Body of pancreas (tissue), 4 donors: Measurements from ENCODE around the gene SPATS2L. TPM values are rescaled to one million over a fixed set of nuclear protein-coding genes. Genes with fewer than 3 reads are reported as not detected.
A peak's percentile ranks its signal among the peaks of the same experiment; 100 is the strongest.

Experiments used
- ATAC-seq: fragments of 150-250 bp; one replicate; pipeline ENCODE4 v1.9.1; 2016
- DNase-seq, 4 donors: peaks; one replicate each; pipeline ENCODE4 v3.0.0-alpha.2; 2019
- H3K27ac ChIP-seq, 4 donors: fragments of 200-600 bp; sonication (generic); 1 replicate in 3 of 4; 2 replicates in 1 of 4; pipeline versions ENCODE4 v1.5.1 to v1.6.1; 2016 to 2019; ENCODE audit warnings: mild to moderate bottlenecking in 1 of 4, mixed read lengths in 1 of 4, moderate library complexity in 1 of 4
- H3K27me3 ChIP-seq, 2 donors: fragments of 200-600 bp; sonication (generic); one replicate each; pipeline ENCODE4 v1.6.0; 2016; ENCODE audit warnings: mild to moderate bottlenecking in 1 of 2
- H3K36me3 ChIP-seq, 2 donors: fragments of 200-600 bp; sonication (generic); replicated peaks in 1 of 2; 2 replicates each; pipeline ENCODE4 v1.5.1; 2016; ENCODE audit warnings: low read depth in 2 of 2; ENCODE audit not compliant: insufficient read depth in 1 of 2
- H3K4me1 ChIP-seq: fragments of 200-600 bp; sonication (generic); one replicate; pipeline ENCODE4 v1.6.0; 2016
- H3K4me3 ChIP-seq, 2 donors: fragments of 200-600 bp; sonication (generic); 1 replicate in 1 of 2; 2 replicates in 1 of 2; pipeline ENCODE4 v1.5.1; 2016 to 2019
- H3K9me3 ChIP-seq, 3 donors: fragments of 200-600 bp; sonication (generic); 1 replicate in 2 of 3; 2 replicates in 1 of 3; pipeline ENCODE4 v1.5.1; 2016
- POLR2A ChIP-seq, 3 donors: fragments of 450-650 bp; IDR thresholded peaks; one replicate each; pipeline ENCODE4 v1.6.1; 2016; ENCODE audit warnings: antibody characterized with exemption in 3 of 3, mild to moderate bottlenecking in 2 of 3
- WGBS, 2 donors: methylation state at CpG; one replicate each; pipeline ENCODE4 v1.1.5; 2017; 5-methylcytosine and 5-hydroxymethylcytosine counted together
- intact Hi-C: fragments of 100-400 bp; cut with DNase I; formaldehyde crosslinking; loops from one replicate; pipeline ENCODE4 v1.15.1; 2023
- total RNA-seq, 2 donors: library from RNA; depleted of rRNA; stranded (reverse); fragments of >200 nt; gene quantifications; one replicate each; pipeline ENCODE4 v1.1.0, GENCODE V29; 2016
- TF ChIP-seq, protein P1 (sequence below), 7 experiments: fragments of 450-650 bp in 4 of 7; fragments of 200-600 bp in 3 of 7; sonication (generic) in 3 of 7; IDR thresholded peaks; one replicate each; pipeline ENCODE4 v1.5.1; 2016 to 2019; ENCODE audit warnings: antibody characterized with exemption in 7 of 7

SPATS2L gene
- total RNA-seq, 2 donors from 2014 or later: 39.2 to 49.8 TPM

DNA sequence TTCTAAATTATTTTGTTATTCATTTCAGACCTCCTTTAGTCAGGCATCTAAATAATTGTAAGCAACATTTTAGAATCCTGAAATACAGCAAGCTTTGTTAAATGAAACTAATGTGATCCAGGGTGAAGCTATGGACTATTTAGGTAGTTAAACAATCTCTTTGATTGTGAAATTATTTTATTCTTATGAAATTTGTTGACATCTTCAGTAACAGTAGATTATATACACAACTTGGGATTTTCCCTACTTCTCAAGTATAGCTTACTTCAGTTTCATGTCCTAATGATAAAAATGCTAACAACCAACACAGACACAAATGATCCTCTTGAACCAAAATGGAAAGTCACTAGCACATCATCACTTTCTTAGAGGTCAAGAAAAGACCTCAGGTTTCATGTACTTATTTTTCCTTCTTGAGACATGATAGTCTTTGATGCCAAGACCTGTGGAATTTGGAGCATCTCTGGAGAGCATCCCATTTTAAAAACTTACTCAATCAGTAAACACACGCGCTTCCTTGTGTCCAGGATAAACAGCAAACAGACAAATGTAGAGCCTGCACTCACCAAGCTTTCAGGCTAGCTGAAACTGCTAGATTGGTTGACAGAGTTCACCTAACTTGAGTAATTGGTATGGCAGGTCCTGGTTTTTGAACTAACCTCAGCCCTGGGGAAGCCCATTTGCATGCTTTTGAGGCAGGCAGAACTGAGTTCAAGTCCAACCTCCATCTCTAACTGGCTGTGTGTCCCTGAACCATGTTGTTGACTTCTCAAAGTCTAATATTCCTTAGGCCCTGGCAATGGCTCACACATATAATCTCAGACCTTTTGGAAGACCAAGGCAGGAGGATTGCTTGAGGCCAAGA lies 155.6 kb downstream of the SPATS2L start:
- no peak overlapping the region for H3K27ac ChIP-seq
- TF ChIP-seq, protein P1, sequence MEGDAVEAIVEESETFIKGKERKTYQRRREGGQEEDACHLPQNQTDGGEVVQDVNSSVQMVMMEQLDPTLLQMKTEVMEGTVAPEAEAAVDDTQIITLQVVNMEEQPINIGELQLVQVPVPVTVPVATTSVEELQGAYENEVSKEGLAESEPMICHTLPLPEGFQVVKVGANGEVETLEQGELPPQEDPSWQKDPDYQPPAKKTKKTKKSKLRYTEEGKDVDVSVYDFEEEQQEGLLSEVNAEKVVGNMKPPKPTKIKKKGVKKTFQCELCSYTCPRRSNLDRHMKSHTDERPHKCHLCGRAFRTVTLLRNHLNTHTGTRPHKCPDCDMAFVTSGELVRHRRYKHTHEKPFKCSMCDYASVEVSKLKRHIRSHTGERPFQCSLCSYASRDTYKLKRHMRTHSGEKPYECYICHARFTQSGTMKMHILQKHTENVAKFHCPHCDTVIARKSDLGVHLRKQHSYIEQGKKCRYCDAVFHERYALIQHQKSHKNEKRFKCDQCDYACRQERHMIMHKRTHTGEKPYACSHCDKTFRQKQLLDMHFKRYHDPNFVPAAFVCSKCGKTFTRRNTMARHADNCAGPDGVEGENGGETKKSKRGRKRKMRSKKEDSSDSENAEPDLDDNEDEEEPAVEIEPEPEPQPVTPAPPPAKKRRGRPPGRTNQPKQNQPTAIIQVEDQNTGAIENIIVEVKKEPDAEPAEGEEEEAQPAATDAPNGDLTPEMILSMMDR (IDR thresholded peaks at IDR 0.05): no peak
- no peak for TF ChIP-seq POLR2A (IDR thresholded peaks at IDR 0.05)
- no peaks in the 10 kb centered on the region for H3K4me1 ChIP-seq
- DNase-seq (no peak), ATAC-seq (no peak)
- WGBS, 2 donors: 94 to 97% methylated on average over 2 of the region's 2 CpGs
- no peaks in the 10 kb centered on the region for H3K27me3 ChIP-seq
- no peaks in the 10 kb centered on the region for H3K9me3 ChIP-seq
- intact Hi-C loops: no loop called here
- no peak overlapping the region for H3K4me3 ChIP-seq
- peaks cover 0 to 2% of the 10 kb centered on the region in 2 donors for H3K36me3 ChIP-seq

DNA sequence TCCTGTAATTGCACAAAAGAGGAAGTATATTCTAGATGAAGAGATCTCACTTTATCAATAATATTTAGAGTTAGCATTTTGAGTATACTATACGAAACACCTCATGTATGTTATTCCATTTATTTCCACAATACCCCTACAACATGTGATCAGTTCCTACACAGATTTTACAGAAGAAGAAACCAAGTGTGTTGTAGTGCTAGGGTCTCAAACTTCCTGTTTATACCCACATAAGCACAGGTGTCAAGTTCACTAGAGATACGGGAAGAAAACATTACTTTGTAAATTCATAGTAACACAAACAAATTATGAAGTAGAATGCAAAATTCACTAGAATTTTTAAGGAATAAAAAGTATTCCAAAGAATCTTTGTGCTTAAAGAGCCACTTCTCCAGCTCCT lies 157.0 kb downstream of the SPATS2L start:
- 79 to 83% methylated on average over 2 of the region's 2 CpGs for WGBS, 2 donors
- DNase-seq (no peak), ATAC-seq (no peak)
- Histone ChIP-seq H3K27me3 (no peaks in the 10 kb centered on the region), H3K27ac (no peak overlapping the region), H3K4me1 (no peaks in the 10 kb centered on the region), H3K36me3 (peaks cover 0 to 6% of the 10 kb centered on the region in 2 donors), H3K9me3 (no peaks in the 10 kb centered on the region), H3K4me3 (no peak overlapping the region)
- TF ChIP-seq POLR2A (IDR thresholded peaks at IDR 0.05): no peak
- TF ChIP-seq, protein P1 (IDR thresholded peaks at IDR 0.05): no peak
- intact Hi-C loops: no loop called here

- peaks cover 0 to 4% of the 10 kb centered on the region in 2 donors for H3K36me3 ChIP-seq
- peak overlapping the region in 2 of 4 donors; percentile 4 to 17 for H3K27ac ChIP-seq
- intact Hi-C loops: no loop called here
- peak in 1 of 4 donors; percentile 33 for DNase-seq
- H3K9me3 ChIP-seq: no peaks in the 10 kb centered on the region
- H3K4me3 ChIP-seq: no peak overlapping the region
- TF ChIP-seq, protein P1 (IDR thresholded peaks at IDR 0.05): no peak
- no peak for TF ChIP-seq POLR2A (IDR thresholded peaks at IDR 0.05)
- 72 to 83% methylated on average over 12 of the region's 12 CpGs for WGBS, 2 donors
- no peaks in the 10 kb centered on the region for H3K27me3 ChIP-seq
- ATAC-seq: peak; percentile 69
- no peaks in the 10 kb centered on the region for H3K4me1 ChIP-seq
Measured at GRCh38 chr2:200466425-200467418, 160.2 kb downstream of the SPATS2L start.

DNA sequence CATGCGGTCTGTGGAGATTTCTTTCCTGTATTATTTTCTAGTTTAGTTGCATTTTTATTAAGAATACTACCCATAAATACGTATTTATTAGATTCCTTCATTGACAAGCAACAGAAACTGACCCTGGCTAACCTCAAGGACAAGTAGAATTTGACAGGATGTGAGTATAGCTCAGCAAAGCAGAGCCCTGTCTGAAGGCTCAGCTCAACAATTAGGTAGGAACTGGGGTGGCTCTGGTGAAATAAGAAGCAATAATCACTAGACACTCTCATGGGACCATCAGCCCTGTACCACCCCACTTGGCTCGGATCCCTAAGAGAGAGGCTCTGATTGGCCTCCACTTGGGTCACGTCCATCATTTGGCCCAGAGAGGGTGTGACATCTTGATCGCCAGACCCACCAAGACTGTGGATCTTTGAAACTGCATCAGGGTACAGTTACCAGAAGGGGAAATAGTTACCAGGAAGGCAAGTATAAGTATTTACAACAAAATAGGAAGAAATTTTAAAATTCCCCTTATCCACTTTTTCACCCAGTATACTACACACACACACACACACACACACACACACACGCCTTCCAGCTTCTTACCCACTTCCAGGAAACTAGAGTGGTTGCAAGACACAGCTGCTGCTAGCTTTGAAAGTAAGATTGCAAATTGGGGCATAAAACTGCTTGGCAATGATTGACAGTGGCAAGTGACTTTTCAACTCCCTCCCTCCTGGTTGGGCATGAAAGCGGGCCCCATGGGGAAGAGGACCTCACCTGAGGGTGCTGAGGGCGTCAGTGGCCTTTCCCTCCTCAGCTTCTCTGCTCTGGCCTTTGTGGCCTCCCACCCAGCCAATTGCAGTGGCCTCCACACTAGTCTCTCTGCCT lies 161.6 kb downstream of the SPATS2L start:
- Histone ChIP-seq H3K4me1 (no peaks in the 10 kb centered on the region), H3K4me3 (no peak overlapping the region), H3K9me3 (no peaks in the 10 kb centered on the region), H3K36me3 (peaks cover 0 to 6% of the 10 kb centered on the region in 2 donors), H3K27me3 (no peaks in the 10 kb centered on the region), H3K27ac (peak overlapping the region in 2 of 4 donors; percentile 5 to 53)
- ATAC-seq (no peak), DNase-seq (no peak)
- TF ChIP-seq, protein P1 (IDR thresholded peaks at IDR 0.05): no peak
- no peak for TF ChIP-seq POLR2A (IDR thresholded peaks at IDR 0.05)
- intact Hi-C loops: no loop called here
- 82 to 85% methylated on average over 8 of the region's 8 CpGs for WGBS, 2 donors
